NT2/D1 (cell line): ENCODE measurements around the gene SMIM29.

Source experiments
- YY1 ChIP-seq: IDR thresholded peaks from 2 replicates; pipeline ENCODE4 v1.6.1; 2011; ENCODE audit not compliant: insufficient read length, insufficient read depth
- ZNF274 ChIP-seq: IDR thresholded peaks from 2 replicates; pipeline ENCODE4 v1.6.1; 2011; ENCODE audit warnings: mild to moderate bottlenecking, low read depth, low read length

GRCh38 chr6:34229877-34230276 is 18.9 kb downstream of the SMIM29 start:
- TF ChIP-seq ZNF274, result no peak
- no peak for TF ChIP-seq YY1
